OCI-LY7 (cell line): ENCODE data around the gene TDRD3.

Source experiments
- CTCF ChIP-seq: fragments of 200-600 bp; sonication (generic); conservative IDR thresholded peaks from 2 replicates; pipeline ENCODE4 v1.5.1; 2014; ENCODE audit warnings: mild to moderate bottlenecking, antibody characterized with exemption, low read length, moderate library complexity, mixed read lengths
- EZH2phosphoT487 ChIP-seq: fragments of 200-600 bp; sonication (generic); IDR thresholded peaks from 2 replicates; pipeline ENCODE4 v1.6.1; 2018; ENCODE audit warnings: low read depth, borderline replicate concordance, mild to moderate bottlenecking, mixed run types, antibody characterized with exemption, low read length, moderate library complexity, mixed read lengths

- TF ChIP-seq CTCF (no peak), EZH2phosphoT487 (no peak)
Measured at GRCh38 chr13:60572855-60573254, 175.8 kb downstream of the TDRD3 start.
